Thoracic aorta (tissue), 2 donors: Measurements from ENCODE around the gene FAM177B. TPM values are rescaled to one million over a fixed set of nuclear protein-coding genes. Genes with fewer than 3 reads are reported as not detected.

Experiments
- ATAC-seq: fragments of 150-250 bp; one replicate; pipeline ENCODE4 v1.8.0; 2017; ENCODE audit warnings: low read depth; ENCODE audit not compliant: insufficient number of reproducible peaks, low FRiP score
- DNase-seq: peaks from one replicate; pipeline ENCODE4 v3.0.0-alpha.2; 2020; ENCODE audit warnings: low spot score
- H3K27ac ChIP-seq, 2 donors: fragments of 200-600 bp; sonication (generic); 1 replicate in 1 of 2; 2 replicates in 1 of 2; pipeline ENCODE4 v1.5.1; 2016; ENCODE audit warnings: mild to moderate bottlenecking in 2 of 2, moderate library complexity in 2 of 2
- H3K27me3 ChIP-seq: fragments of 200-600 bp; sonication (generic); replicated peaks from 2 replicates; pipeline ENCODE4 v1.6.0; 2016; ENCODE audit warnings: mild to moderate bottlenecking; ENCODE audit not compliant: insufficient read depth
- H3K36me3 ChIP-seq: fragments of 200-600 bp; sonication (generic); one replicate; pipeline ENCODE4 v1.5.1; 2016
- H3K4me1 ChIP-seq, 2 donors: fragments of 200-600 bp; sonication (generic); 1 replicate in 1 of 2; 2 replicates in 1 of 2; pipeline versions ENCODE4 v1.5.1 to v1.6.0; 2016; ENCODE audit warnings: low read depth in 2 of 2, mild to moderate bottlenecking in 1 of 2; ENCODE audit not compliant: control insufficient read depth in 1 of 2
- H3K4me3 ChIP-seq: fragments of 200-600 bp; sonication (generic); 2 replicates; pipeline ENCODE4 v1.5.1; 2016; ENCODE audit warnings: mild to moderate bottlenecking
- H3K9me3 ChIP-seq: fragments of 200-600 bp; sonication (generic); 2 replicates; pipeline ENCODE4 v1.5.1; 2016
- CTCF ChIP-seq: fragments of 200-600 bp; sonication (generic); IDR thresholded peaks from one replicate; pipeline ENCODE4 v1.5.1; 2019; ENCODE audit warnings: antibody characterized with exemption
- total RNA-seq, 2 donors: library from RNA; depleted of rRNA; stranded (reverse); fragments of >200 nt; gene quantifications; one replicate each; pipeline versions ENCODE4 v1.1.0 to v1.2.3, GENCODE V29; 2016

The FAM177B gene
- total RNA-seq, 2 donors from 2014 or later, result 3.1 TPM; not detected in 1

- no peaks in the 10 kb centered on the region for H3K27me3 ChIP-seq
- DNase-seq, result no peak
- no peak for ATAC-seq
- H3K9me3 ChIP-seq, result no peaks in the 10 kb centered on the region
- no peak overlapping the region for H3K4me3 ChIP-seq
- no peak for TF ChIP-seq CTCF
- no peaks in the 10 kb centered on the region for H3K36me3 ChIP-seq
- peaks cover 0 to 6% of the 10 kb centered on the region in 2 donors for H3K4me1 ChIP-seq
- no peak overlapping the region for H3K27ac ChIP-seq
Measured at GRCh38 chr1:222697826-222698225, 39.2 kb upstream of the FAM177B start.

DNA sequence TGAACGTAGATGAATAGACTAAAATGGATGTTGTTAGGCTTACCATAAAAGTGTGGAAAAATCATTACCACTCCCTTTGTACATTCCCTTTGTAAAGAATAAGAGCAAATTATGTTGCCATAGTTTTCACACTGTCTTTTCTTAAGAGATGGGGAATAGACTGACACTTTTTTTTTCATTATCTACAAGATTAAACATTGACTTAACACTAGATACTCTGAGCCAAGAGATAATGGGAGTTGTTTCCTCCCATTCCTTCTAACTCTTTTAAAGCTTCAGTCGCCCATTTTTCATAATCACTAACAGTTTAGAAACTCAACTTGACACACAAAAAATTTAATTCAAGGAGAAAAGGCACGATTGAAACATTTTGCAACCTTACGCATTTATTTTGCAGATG lies 34.8 kb upstream of the FAM177B start:
- Histone ChIP-seq H3K4me1 (no peaks in the 10 kb centered on the region), H3K27ac (no peak overlapping the region), H3K27me3 (no peaks in the 10 kb centered on the region), H3K4me3 (no peak overlapping the region), H3K9me3 (no peaks in the 10 kb centered on the region), H3K36me3 (no peaks in the 10 kb centered on the region)
- no peak for ATAC-seq
- DNase-seq, result no peak
- no peak for TF ChIP-seq CTCF

DNA sequence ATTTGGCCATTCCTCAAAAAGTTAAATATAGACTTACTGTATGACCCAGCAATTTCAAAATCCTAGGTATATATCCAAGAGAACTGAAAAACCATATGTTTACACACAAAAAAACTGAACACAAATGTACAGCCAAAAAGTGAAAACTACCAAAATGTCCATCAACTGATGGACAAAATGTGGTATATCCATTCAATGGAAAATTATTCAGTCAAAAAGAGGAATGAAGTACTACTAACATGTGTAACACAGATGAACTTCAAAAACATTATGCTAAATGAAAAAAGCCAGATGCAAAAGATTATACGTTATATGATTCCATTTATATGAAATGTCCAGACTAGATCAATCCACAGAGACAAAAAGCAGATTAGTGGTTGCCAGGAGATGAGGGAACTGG lies 32.7 kb upstream of the FAM177B start:
- no peak for TF ChIP-seq CTCF
- Histone ChIP-seq H3K27ac (no peak overlapping the region), H3K4me1 (peaks cover 0 to 2% of the 10 kb centered on the region in 2 donors), H3K27me3 (no peaks in the 10 kb centered on the region), H3K9me3 (no peaks in the 10 kb centered on the region), H3K4me3 (no peak overlapping the region), H3K36me3 (no peaks in the 10 kb centered on the region)
- DNase-seq (no peak), ATAC-seq (no peak)

GRCh38 chr1:222706815-222707214 lies 30.2 kb upstream of the FAM177B start:
- Histone ChIP-seq H3K36me3 (no peaks in the 10 kb centered on the region), H3K27me3 (no peaks in the 10 kb centered on the region), H3K4me1 (peaks cover 10 to 21% of the 10 kb centered on the region in 2 donors), H3K27ac (no peak overlapping the region), H3K4me3 (no peak overlapping the region), H3K9me3 (no peaks in the 10 kb centered on the region)
- peak; percentile 5 for TF ChIP-seq CTCF
- no peak for ATAC-seq
- no peak for DNase-seq

- H3K27ac ChIP-seq, result no peak overlapping the region
- H3K9me3 ChIP-seq, result no peaks in the 10 kb centered on the region
- peaks cover 10 to 32% of the 10 kb centered on the region in 2 donors for H3K4me1 ChIP-seq
- H3K36me3 ChIP-seq, result no peaks in the 10 kb centered on the region
- H3K4me3 ChIP-seq, result no peak overlapping the region
- DNase-seq, result no peak
- TF ChIP-seq CTCF, result no peak
- ATAC-seq, result no peak
- no peaks in the 10 kb centered on the region for H3K27me3 ChIP-seq
Measured at GRCh38 chr1:222709700-222710153, 27.3 kb upstream of the FAM177B start.
